PFSK-1 (cell line): ENCODE data around the gene ANO8.
A peak's percentile ranks its signal among the peaks of the same experiment; 100 is the strongest.

Experiments
- FOXP2 ChIP-seq: optimal IDR thresholded peaks from 2 replicates; pipeline ENCODE3; 2011; ENCODE audit warnings: borderline replicate concordance, control low read depth, inconsistent platforms; ENCODE audit not compliant: insufficient read depth; ENCODE audit errors: extremely low read length, extremely low read depth
- POLR2AphosphoS5 ChIP-seq: IDR thresholded peaks from 2 replicates; pipeline ENCODE4 v1.6.1; 2012; ENCODE audit warnings: low read depth, mild to moderate bottlenecking, control low read depth, low read length, moderate library complexity
- REST ChIP-seq, 2 experiments: IDR thresholded peaks; 2 replicates each; pipeline versions ENCODE4 v1.6.1 to v1.8.0; 2011 to 2012; ENCODE audit warnings: low read depth in 2 of 2, low read length in 2 of 2, control low read depth in 1 of 2, inconsistent platforms in 1 of 2, mild to moderate bottlenecking in 1 of 2, moderate library complexity in 1 of 2; ENCODE audit not compliant: insufficient read depth in 1 of 2
- SIN3A ChIP-seq: IDR thresholded peaks from 2 replicates; pipeline ENCODE4 v1.6.1; 2012; ENCODE audit warnings: mild to moderate bottlenecking, low read length, moderate library complexity, borderline replicate concordance; ENCODE audit not compliant: insufficient read depth
- TAF1 ChIP-seq: IDR thresholded peaks from 2 replicates; pipeline ENCODE4 v1.6.1; 2012; ENCODE audit warnings: low read length, control low read depth, borderline replicate concordance; ENCODE audit not compliant: insufficient read depth

ANO8 gene

GRCh38 chr19:17309198-17309964 is 25.3 kb downstream of the ANO8 start, which contains the start of gene DDA1:
Gene DDA1 (plus strand): TSS chr19:17309563. CDS start chr19:17309655, 92 bp downstream.
- TF ChIP-seq FOXP2 (no peak), SIN3A (no peak), TAF1 (peak; percentile 80), POLR2AphosphoS5 (peak; percentile 70)

- TF ChIP-seq POLR2AphosphoS5 (no peak), REST (IDR thresholded peaks at IDR 0.05; ENCODE audit: insufficient read depth in 1 of 2, low read depth in 2 of 2, low read length in 2 of 2) (no peak), TAF1 (no peak), FOXP2 (no peak), SIN3A (no peak)
Measured at GRCh38 chr19:17307876-17308377, 26.7 kb downstream of the ANO8 start.

- TF ChIP-seq REST (IDR thresholded peaks at IDR 0.05; ENCODE audit: insufficient read depth in 1 of 2, low read depth in 2 of 2, low read length in 2 of 2) (no peak), TAF1 (no peak), SIN3A (no peak), POLR2AphosphoS5 (no peak), FOXP2 (no peak)
Measured at GRCh38 chr19:17306285-17306714, 28.4 kb downstream of the ANO8 start.

GRCh38 chr19:17305517-17306284 is 29.0 kb downstream of the ANO8 start, which contains the start of gene MRPL34:
Gene MRPL34 (plus strand): TSS chr19:17305872. CDS start chr19:17305893, 21 bp downstream.
- TF ChIP-seq FOXP2 (peak; percentile 93), TAF1 (peak; percentile 75), SIN3A (no peak), POLR2AphosphoS5 (peak; percentile 74)

GRCh38 chr19:17305216-17305516 is 29.5 kb downstream of the ANO8 start:
- TF ChIP-seq FOXP2 (no peak), TAF1 (no peak), SIN3A (no peak), POLR2AphosphoS5 (no peak), REST (IDR thresholded peaks at IDR 0.05; ENCODE audit: insufficient read depth in 1 of 2, low read depth in 2 of 2, low read length in 2 of 2) (no peak)
